ENCODE results near the gene SCAANT1. TPM values are rescaled to one million over a fixed set of nuclear protein-coding genes. Genes with fewer than 3 reads are reported as not detected.

The SCAANT1 gene
- total RNA-seq, 1 donor from 2014 or later, result not detected

DNA sequence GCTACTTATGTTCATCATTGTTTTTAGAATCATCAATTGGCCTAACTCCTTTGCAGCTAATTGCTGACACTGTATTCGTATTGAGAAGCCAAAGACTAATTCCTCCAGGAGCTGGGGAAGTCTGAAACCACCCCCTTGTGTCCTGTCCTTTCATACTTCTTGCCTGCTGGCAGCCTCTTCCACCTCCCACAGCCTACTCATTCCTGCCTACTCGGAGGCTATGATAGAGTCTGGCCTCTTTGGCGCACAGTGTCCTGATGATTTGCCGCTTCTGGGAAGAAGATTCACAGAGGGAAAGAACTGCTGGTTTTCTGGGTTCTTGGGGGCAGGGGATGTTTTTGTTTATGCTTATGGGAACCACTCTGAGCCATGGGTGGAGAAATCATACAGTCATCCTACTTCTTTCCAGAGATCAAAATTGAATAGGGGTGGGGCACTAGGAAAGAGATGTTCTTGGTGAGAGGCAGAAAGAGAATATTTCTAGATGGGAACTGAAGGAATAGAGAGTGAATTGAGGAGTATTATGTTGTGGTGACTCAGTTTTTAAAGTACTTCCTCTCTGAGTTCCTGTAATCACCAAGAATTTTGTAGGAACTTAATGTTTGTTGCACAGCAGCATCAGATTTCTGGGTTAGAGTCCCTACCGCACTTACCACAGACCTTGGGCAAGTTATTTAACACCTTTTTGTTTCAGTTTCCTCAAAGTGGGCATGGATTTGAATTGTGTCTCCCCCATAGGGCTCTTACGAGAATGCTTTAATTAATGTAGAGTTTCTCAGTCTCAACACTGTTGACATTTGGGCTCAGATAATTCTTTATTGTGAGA lies 22.1 kb upstream of the SCAANT1 start:
- Histone ChIP-seq H3K27me3 (ENCODE audit: control insufficient read depth in 3 of 3, insufficient read depth in 3 of 3, low read length in 3 of 3) (no peaks in the 10 kb centered on the region), H3K4me3 (ENCODE audit: low read length in 3 of 3) (no peak overlapping the region), H3K36me3 (ENCODE audit: control insufficient read depth in 3 of 3, insufficient read depth in 3 of 3, low read length in 3 of 3) (no peaks in the 10 kb centered on the region), H3K27ac (ENCODE audit: low read depth, low read length) (peak overlapping the region; percentile 14), H3K9ac (ENCODE audit: low read depth in 1 of 3, low read length in 3 of 3) (no peak overlapping the region), H3K9me3 (ENCODE audit: control insufficient read depth in 3 of 3, low read length in 3 of 3) (no peaks in the 10 kb centered on the region), H3K4me1 (ENCODE audit: control insufficient read depth in 3 of 3, insufficient read depth in 3 of 3, low read length in 3 of 3) (peaks cover 10 to 23% (median 19%) of the 10 kb centered on the region in 3 donors)

DNA sequence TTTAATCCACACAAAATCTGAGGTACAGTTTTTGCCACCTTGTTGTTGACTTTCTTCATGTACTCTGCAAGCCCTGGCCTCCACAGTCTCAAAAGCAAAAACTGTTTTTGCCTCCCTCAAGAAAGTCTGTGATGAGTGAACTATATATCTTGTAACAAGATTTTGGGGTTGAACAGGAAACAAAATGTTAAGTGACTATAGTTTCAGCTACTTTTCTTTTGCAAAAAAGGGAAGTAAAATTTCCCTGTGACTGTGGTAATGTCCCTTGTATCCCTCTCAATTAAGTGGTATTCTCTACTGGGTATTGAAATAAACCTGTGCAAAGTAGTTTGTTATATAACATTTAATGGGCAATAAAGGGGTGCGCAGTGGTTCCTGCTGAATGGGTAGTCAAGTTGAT lies 21.3 kb upstream of the SCAANT1 start:
- Histone ChIP-seq H3K9ac (ENCODE audit: low read depth in 1 of 3, low read length in 3 of 3) (no peak overlapping the region), H3K27ac (ENCODE audit: low read depth, low read length) (no peak overlapping the region)

DNA sequence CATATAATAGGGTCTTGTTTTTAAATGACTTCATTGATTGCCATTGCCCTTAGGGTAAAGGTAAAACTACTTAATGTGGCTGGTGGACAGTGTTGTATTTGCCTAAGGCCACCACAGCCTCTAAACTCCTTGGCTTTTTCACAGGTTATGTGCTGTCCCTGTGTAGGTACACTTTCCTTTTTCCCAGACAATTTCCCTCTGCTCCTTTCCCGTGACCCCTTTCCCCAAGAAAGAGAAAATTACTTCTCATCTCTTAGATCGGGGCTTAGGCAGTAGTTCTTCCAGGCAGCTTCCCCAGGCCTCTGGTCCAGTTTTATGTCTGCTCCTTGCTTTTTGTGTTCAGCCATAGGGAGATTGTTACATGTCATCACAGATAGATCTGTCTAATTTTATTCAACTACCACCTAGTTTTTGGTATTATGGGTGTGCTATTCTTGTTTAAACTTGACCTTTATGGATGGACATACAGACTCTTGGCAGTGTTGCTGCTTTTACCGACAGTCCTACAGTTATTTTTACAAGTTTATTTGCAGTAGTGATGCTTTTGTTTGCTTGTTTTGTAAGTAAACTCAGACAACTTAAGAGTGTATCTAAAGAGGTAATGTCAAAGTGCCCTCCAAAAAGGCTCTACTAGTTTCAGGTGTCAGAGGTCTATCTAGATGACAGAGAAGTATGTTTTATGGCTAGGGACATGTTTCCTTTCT lies 20.5 kb upstream of the SCAANT1 start:
- Histone ChIP-seq H3K9ac (ENCODE audit: low read depth in 1 of 3, low read length in 3 of 3) (peak overlapping the region in 1 of 3 donors; percentile 35), H3K36me3 (ENCODE audit: control insufficient read depth in 3 of 3, insufficient read depth in 3 of 3, low read length in 3 of 3) (no peaks in the 10 kb centered on the region), H3K27ac (ENCODE audit: low read depth, low read length) (no peak overlapping the region), H3K9me3 (ENCODE audit: control insufficient read depth in 3 of 3, low read length in 3 of 3) (no peaks in the 10 kb centered on the region), H3K4me3 (ENCODE audit: low read length in 3 of 3) (no peak overlapping the region), H3K4me1 (ENCODE audit: control insufficient read depth in 3 of 3, insufficient read depth in 3 of 3, low read length in 3 of 3) (peaks cover 10 to 23% (median 19%) of the 10 kb centered on the region in 3 donors), H3K27me3 (ENCODE audit: control insufficient read depth in 3 of 3, insufficient read depth in 3 of 3, low read length in 3 of 3) (no peaks in the 10 kb centered on the region)

More for the DNA sequence above, 21.3 kb upstream of the SCAANT1 start:
- Histone ChIP-seq H3K27me3 (ENCODE audit: control insufficient read depth in 3 of 3, insufficient read depth in 3 of 3, low read length in 3 of 3) (no peaks in the 10 kb centered on the region), H3K4me3 (ENCODE audit: low read length in 3 of 3) (no peak overlapping the region), H3K9me3 (ENCODE audit: control insufficient read depth in 3 of 3, low read length in 3 of 3) (no peaks in the 10 kb centered on the region), H3K36me3 (ENCODE audit: control insufficient read depth in 3 of 3, insufficient read depth in 3 of 3, low read length in 3 of 3) (no peaks in the 10 kb centered on the region), H3K4me1 (ENCODE audit: control insufficient read depth in 3 of 3, insufficient read depth in 3 of 3, low read length in 3 of 3) (peaks cover 10 to 23% (median 19%) of the 10 kb centered on the region in 3 donors)

- H3K4me3 ChIP-seq (ENCODE audit: low read length in 3 of 3), result no peak overlapping the region
- no peak overlapping the region for H3K27ac ChIP-seq (ENCODE audit: low read depth, low read length)
- H3K9me3 ChIP-seq (ENCODE audit: control insufficient read depth in 3 of 3, low read length in 3 of 3), result no peaks in the 10 kb centered on the region
- H3K27me3 ChIP-seq (ENCODE audit: control insufficient read depth in 3 of 3, insufficient read depth in 3 of 3, low read length in 3 of 3), result no peaks in the 10 kb centered on the region
- peaks cover 0 to 3% (median 2%) of the 10 kb centered on the region in 3 donors for H3K36me3 ChIP-seq (ENCODE audit: control insufficient read depth in 3 of 3, insufficient read depth in 3 of 3, low read length in 3 of 3)
- no peak overlapping the region for H3K9ac ChIP-seq (ENCODE audit: low read depth in 1 of 3, low read length in 3 of 3)
- H3K4me1 ChIP-seq (ENCODE audit: control insufficient read depth in 3 of 3, insufficient read depth in 3 of 3, low read length in 3 of 3), result peaks cover 10 to 23% (median 19%) of the 10 kb centered on the region in 3 donors
Observed at GRCh38 chr3:63931290-63931689, 19.1 kb upstream of the SCAANT1 start.

DNA sequence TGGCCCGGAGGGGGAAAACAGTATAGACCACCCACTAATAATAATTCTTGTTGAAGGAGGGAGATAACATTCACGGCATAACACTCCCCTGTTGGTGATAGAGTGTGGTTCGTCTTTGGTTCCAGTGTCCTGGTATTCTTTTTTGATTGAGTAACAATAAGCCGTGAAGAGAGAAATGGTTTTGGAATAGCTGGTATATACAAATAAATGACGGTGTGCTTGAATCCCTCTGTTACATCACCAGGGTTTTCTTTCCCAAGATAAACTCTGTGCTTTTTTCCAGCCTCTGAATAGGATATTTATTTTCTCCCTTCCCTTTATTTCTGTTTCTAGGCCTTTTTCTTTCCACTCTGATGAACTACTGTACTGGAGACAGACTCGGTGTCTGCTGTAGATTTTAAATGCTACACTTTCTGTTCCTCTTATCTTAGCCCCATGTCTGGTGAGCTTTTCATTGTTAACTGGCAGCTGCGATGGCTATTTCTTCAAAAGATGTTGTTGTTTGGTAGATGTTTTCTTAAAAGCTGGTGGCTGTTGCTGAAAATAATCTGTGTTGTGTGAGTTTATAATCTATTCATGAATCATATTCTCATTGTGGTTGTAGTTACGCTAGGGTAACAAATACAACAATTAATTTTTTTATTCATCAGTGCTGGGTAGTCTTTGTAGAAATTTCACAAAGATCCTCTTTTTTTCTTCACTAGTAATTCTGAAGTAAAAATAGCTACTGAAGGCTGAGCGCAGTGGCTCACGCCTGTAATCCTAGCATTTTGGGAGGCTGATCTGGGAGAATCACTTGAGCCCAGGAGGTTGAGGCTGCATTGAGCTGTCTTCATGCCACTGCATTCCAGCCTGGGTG lies 15.5 kb upstream of the SCAANT1 start:
- Histone ChIP-seq H3K4me1 (ENCODE audit: control insufficient read depth in 3 of 3, insufficient read depth in 3 of 3, low read length in 3 of 3) (peaks cover 4 to 5% (median 5%) of the 10 kb centered on the region in 3 donors), H3K27me3 (ENCODE audit: control insufficient read depth in 3 of 3, insufficient read depth in 3 of 3, low read length in 3 of 3) (no peaks in the 10 kb centered on the region), H3K9me3 (ENCODE audit: control insufficient read depth in 3 of 3, low read length in 3 of 3) (no peaks in the 10 kb centered on the region), H3K27ac (ENCODE audit: low read depth, low read length) (no peak overlapping the region), H3K9ac (ENCODE audit: low read depth in 1 of 3, low read length in 3 of 3) (no peak overlapping the region), H3K36me3 (ENCODE audit: control insufficient read depth in 3 of 3, insufficient read depth in 3 of 3, low read length in 3 of 3) (peaks cover 9 to 16% (median 10%) of the 10 kb centered on the region in 3 donors), H3K4me3 (ENCODE audit: low read length in 3 of 3) (no peak overlapping the region)

- Histone ChIP-seq H3K27ac (ENCODE audit: low read depth, low read length) (no peak overlapping the region), H3K9ac (ENCODE audit: low read depth in 1 of 3, low read length in 3 of 3) (no peak overlapping the region)
Observed at GRCh38 chr3:63926309-63926708, 14.1 kb upstream of the SCAANT1 start.

GRCh38 chr3:63922491-63923199 lies 10.5 kb upstream of the SCAANT1 start:
- Histone ChIP-seq H3K27me3 (ENCODE audit: control insufficient read depth in 3 of 3, insufficient read depth in 3 of 3, low read length in 3 of 3) (no peaks in the 10 kb centered on the region), H3K36me3 (ENCODE audit: control insufficient read depth in 3 of 3, insufficient read depth in 3 of 3, low read length in 3 of 3) (peaks cover 18 to 21% (median 21%) of the 10 kb centered on the region in 3 donors), H3K4me1 (ENCODE audit: control insufficient read depth in 3 of 3, insufficient read depth in 3 of 3, low read length in 3 of 3) (no peaks in the 10 kb centered on the region), H3K9me3 (ENCODE audit: control insufficient read depth in 3 of 3, low read length in 3 of 3) (no peaks in the 10 kb centered on the region), H3K27ac (ENCODE audit: low read depth, low read length) (no peak overlapping the region), H3K4me3 (ENCODE audit: low read length in 3 of 3) (no peak overlapping the region), H3K9ac (ENCODE audit: low read depth in 1 of 3, low read length in 3 of 3) (no peak overlapping the region)

More at GRCh38 chr3:63926309-63926708, 14.1 kb upstream of the SCAANT1 start:
- no peaks in the 10 kb centered on the region for H3K4me1 ChIP-seq (ENCODE audit: control insufficient read depth in 3 of 3, insufficient read depth in 3 of 3, low read length in 3 of 3)
- H3K4me3 ChIP-seq (ENCODE audit: low read length in 3 of 3), result no peak overlapping the region
- H3K27me3 ChIP-seq (ENCODE audit: control insufficient read depth in 3 of 3, insufficient read depth in 3 of 3, low read length in 3 of 3), result no peaks in the 10 kb centered on the region
- H3K9me3 ChIP-seq (ENCODE audit: control insufficient read depth in 3 of 3, low read length in 3 of 3), result no peaks in the 10 kb centered on the region
- peaks cover 9 to 16% (median 12%) of the 10 kb centered on the region in 3 donors for H3K36me3 ChIP-seq (ENCODE audit: control insufficient read depth in 3 of 3, insufficient read depth in 3 of 3, low read length in 3 of 3)

GRCh38 chr3:63921741-63922482 lies 9.7 kb upstream of the SCAANT1 start:
- H3K4me1 ChIP-seq (ENCODE audit: control insufficient read depth in 3 of 3, insufficient read depth in 3 of 3, low read length in 3 of 3), result no peaks in the 10 kb centered on the region
- H3K27ac ChIP-seq (ENCODE audit: low read depth, low read length), result no peak overlapping the region
- no peak overlapping the region for H3K4me3 ChIP-seq (ENCODE audit: low read length in 3 of 3)
- no peak overlapping the region for H3K9ac ChIP-seq (ENCODE audit: low read depth in 1 of 3, low read length in 3 of 3)
- H3K27me3 ChIP-seq (ENCODE audit: control insufficient read depth in 3 of 3, insufficient read depth in 3 of 3, low read length in 3 of 3), result no peaks in the 10 kb centered on the region
- peaks cover 19 to 24% (median 22%) of the 10 kb centered on the region in 3 donors for H3K36me3 ChIP-seq (ENCODE audit: control insufficient read depth in 3 of 3, insufficient read depth in 3 of 3, low read length in 3 of 3)
- H3K9me3 ChIP-seq (ENCODE audit: control insufficient read depth in 3 of 3, low read length in 3 of 3), result no peaks in the 10 kb centered on the region

DNA sequence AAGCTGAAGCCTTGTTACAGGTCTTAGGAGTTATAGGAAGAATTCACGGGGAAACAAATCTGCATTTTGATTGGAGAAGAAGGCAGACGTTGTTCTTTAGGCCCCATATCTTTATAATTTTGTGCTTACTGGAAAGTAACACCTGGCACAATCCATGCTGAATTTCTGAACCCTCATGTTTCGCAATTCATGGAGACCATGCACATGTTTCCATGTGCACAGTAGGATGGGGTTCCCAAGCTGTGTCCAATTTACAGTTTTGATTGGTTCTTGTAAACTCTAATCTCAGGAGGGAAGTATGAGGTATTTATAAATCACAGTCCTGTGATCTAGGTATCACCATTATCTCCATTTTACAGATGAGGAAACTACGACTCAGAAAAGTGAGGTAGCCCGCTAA lies 7.8 kb upstream of the SCAANT1 start:
- Histone ChIP-seq H3K9me3 (ENCODE audit: control insufficient read depth in 3 of 3, low read length in 3 of 3) (no peaks in the 10 kb centered on the region), H3K27ac (ENCODE audit: low read depth, low read length) (no peak overlapping the region), H3K9ac (ENCODE audit: low read depth in 1 of 3, low read length in 3 of 3) (no peak overlapping the region), H3K4me1 (ENCODE audit: control insufficient read depth in 3 of 3, insufficient read depth in 3 of 3, low read length in 3 of 3) (no peaks in the 10 kb centered on the region), H3K27me3 (ENCODE audit: control insufficient read depth in 3 of 3, insufficient read depth in 3 of 3, low read length in 3 of 3) (no peaks in the 10 kb centered on the region), H3K36me3 (ENCODE audit: control insufficient read depth in 3 of 3, insufficient read depth in 3 of 3, low read length in 3 of 3) (peaks cover 15 to 28% (median 18%) of the 10 kb centered on the region in 3 donors), H3K4me3 (ENCODE audit: low read length in 3 of 3) (no peak overlapping the region)

All from skeletal muscle tissue (tissue), 4 donors.